Fibroblast of lung (primary cell): Measurements from ENCODE around the gene GPC3. TPM values are rescaled to one million over a fixed set of nuclear protein-coding genes. Genes with fewer than 3 reads are reported as not detected.

Source experiments
- DNase-seq, 2 donors: peaks; one replicate each; pipeline versions ENCODE4 v3.0.0 to v3.0.0-alpha.2; 2010; ENCODE audit warnings: low read depth in 2 of 2
- H2AFZ ChIP-seq: 2 replicates; pipeline ENCODE4 v1.5.1; 2012; ENCODE audit warnings: low read length, control low read depth, inconsistent platforms
- H3K27ac ChIP-seq: 2 replicates; pipeline ENCODE4 v1.5.1; 2011; ENCODE audit warnings: low read length, control low read depth; ENCODE audit not compliant: insufficient read depth
- H3K27me3 ChIP-seq: 2 replicates; pipeline ENCODE4 v1.5.1; 2011; ENCODE audit warnings: mild to moderate bottlenecking, low read length; ENCODE audit not compliant: control insufficient read depth, insufficient read depth
- H3K36me3 ChIP-seq: 2 replicates; pipeline ENCODE4 v1.5.1; 2011; ENCODE audit warnings: low read length; ENCODE audit not compliant: control insufficient read depth, insufficient read depth
- H3K4me1 ChIP-seq: 2 replicates; pipeline ENCODE4 v1.5.1; 2011; ENCODE audit warnings: low read length; ENCODE audit not compliant: control insufficient read depth, insufficient read depth; ENCODE audit errors: extremely low read depth
- H3K4me2 ChIP-seq: 2 replicates; pipeline ENCODE4 v1.5.1; 2011; ENCODE audit warnings: low read length, control low read depth; ENCODE audit not compliant: insufficient read depth; ENCODE audit errors: extremely low read depth
- H3K4me3 ChIP-seq, 4 experiments: fragments of 200-600 bp in 1 of 4; sonication (generic) in 1 of 4; replicated peaks in 1 of 4; 2 replicates each; pipeline ENCODE4 v1.5.1; 2011 to 2016; ENCODE audit warnings: low read length in 4 of 4, low read depth in 3 of 4, mild to moderate bottlenecking in 3 of 4, control low read depth in 2 of 4, inconsistent platforms in 1 of 4, mixed read lengths in 1 of 4; ENCODE audit not compliant: insufficient read depth in 1 of 4; ENCODE audit errors: control extremely low read depth in 1 of 4
- H3K79me2 ChIP-seq: 2 replicates; pipeline ENCODE4 v1.5.1; 2012; ENCODE audit warnings: mild to moderate bottlenecking, low read length, inconsistent platforms; ENCODE audit not compliant: control insufficient read depth, insufficient read depth
- H3K9ac ChIP-seq: 2 replicates; pipeline ENCODE4 v1.5.1; 2011; ENCODE audit warnings: mild to moderate bottlenecking, low read length, control low read depth; ENCODE audit not compliant: insufficient read depth
- H3K9me3 ChIP-seq: 2 replicates; pipeline ENCODE4 v1.5.1; 2012; ENCODE audit warnings: low read depth, low read length; ENCODE audit not compliant: control insufficient read depth, insufficient read depth
- H4K20me1 ChIP-seq: 2 replicates; pipeline ENCODE4 v1.5.1; 2011; ENCODE audit warnings: low read length; ENCODE audit not compliant: control insufficient read depth, insufficient read depth; ENCODE audit errors: extremely low read depth
- CTCF ChIP-seq, 2 donors: IDR thresholded peaks in 1 of 2; conservative IDR thresholded peaks in 1 of 2; 1 replicate in 1 of 2; 2 replicates in 1 of 2; pipeline ENCODE4 v1.5.1; 2011 to 2012; ENCODE audit warnings: low read length in 2 of 2, control low read depth in 1 of 2, inconsistent platforms in 1 of 2, low read depth in 1 of 2, mild to moderate bottlenecking in 1 of 2
- EZH2 ChIP-seq: IDR thresholded peaks from 2 replicates; pipeline ENCODE4 v1.5.1; 2012; ENCODE audit warnings: low read length, control low read depth, mild to moderate bottlenecking; ENCODE audit errors: missing control alignments
- polyA plus RNA-seq, 2 donors: library from polyadenylated mRNA; depleted of rRNA in 1 of 2; stranded (reverse) in 1 of 2; unstranded in 1 of 2; fragments of >200 nt; gene quantifications; 2 replicates each; pipeline ENCODE4 v1.2.1, GENCODE V29; 2011 to 2012; ENCODE audit warnings: missing spikeins in 1 of 2
- total RNA-seq: library from RNA; depleted of rRNA; stranded (reverse); fragments of >200 nt; gene quantifications from 2 replicates; pipeline ENCODE4 v1.2.1, GENCODE V29; 2014

Gene GPC3
- total and polyA plus RNA-seq, 2 donors (not counting 1 experiment from before 2014, with no cell fraction given): 6.4 to 7.1 TPM

- no peak overlapping the region for H3K9ac ChIP-seq
- H3K9me3 ChIP-seq: no peaks in the 10 kb centered on the region
- no peaks in the 10 kb centered on the region for H3K79me2 ChIP-seq
- no peaks in the 10 kb centered on the region for H3K4me1 ChIP-seq
- H3K4me3 ChIP-seq: no peak overlapping the region
- DNase-seq: no peak
- no peak overlapping the region for H2AFZ ChIP-seq
- TF ChIP-seq EZH2 (no peak), CTCF (conservative IDR thresholded peaks at IDR 0.05 in 1 of 2, IDR thresholded peaks at IDR 0.05 in 1 of 2; ENCODE audit: low read depth in 1 of 2, low read length in 2 of 2) (no peak)
- H3K36me3 ChIP-seq: no peaks in the 10 kb centered on the region
- no peak overlapping the region for H3K4me2 ChIP-seq
- H3K27ac ChIP-seq: no peak overlapping the region
- no peaks in the 10 kb centered on the region for H3K27me3 ChIP-seq
- H4K20me1 ChIP-seq: no peaks in the 10 kb centered on the region
Observed at GRCh38 chrX:133715715-133716114, 269.7 kb downstream of the GPC3 start.

- no peak overlapping the region for H3K27ac ChIP-seq
- no peak overlapping the region for H3K4me3 ChIP-seq
- DNase-seq: no peak
- H3K4me2 ChIP-seq: no peak overlapping the region
- H4K20me1 ChIP-seq: no peaks in the 10 kb centered on the region
- no peaks in the 10 kb centered on the region for H3K4me1 ChIP-seq
- H3K27me3 ChIP-seq: no peaks in the 10 kb centered on the region
- H3K9me3 ChIP-seq: no peaks in the 10 kb centered on the region
- no peak overlapping the region for H3K9ac ChIP-seq
- no peaks in the 10 kb centered on the region for H3K79me2 ChIP-seq
- no peak overlapping the region for H2AFZ ChIP-seq
- no peaks in the 10 kb centered on the region for H3K36me3 ChIP-seq
- TF ChIP-seq CTCF (conservative IDR thresholded peaks at IDR 0.05 in 1 of 2, IDR thresholded peaks at IDR 0.05 in 1 of 2; ENCODE audit: low read depth in 1 of 2, low read length in 2 of 2): no peak
- TF ChIP-seq EZH2: no peak
Observed at GRCh38 chrX:133709501-133709900, 275.9 kb downstream of the GPC3 start.

GRCh38 chrX:133706890-133707289 lies 278.5 kb downstream of the GPC3 start:
- H3K4me3 ChIP-seq: no peak overlapping the region

More at GRCh38 chrX:133706890-133707289, 278.5 kb downstream of the GPC3 start:
- no peaks in the 10 kb centered on the region for H3K27me3 ChIP-seq
- no peak overlapping the region for H2AFZ ChIP-seq
- no peaks in the 10 kb centered on the region for H3K36me3 ChIP-seq
- no peak for DNase-seq
- TF ChIP-seq EZH2: no peak
- no peak for TF ChIP-seq CTCF (conservative IDR thresholded peaks at IDR 0.05 in 1 of 2, IDR thresholded peaks at IDR 0.05 in 1 of 2; ENCODE audit: low read depth in 1 of 2, low read length in 2 of 2)
- H3K27ac ChIP-seq: no peak overlapping the region
- no peaks in the 10 kb centered on the region for H3K9me3 ChIP-seq
- H3K4me1 ChIP-seq: no peaks in the 10 kb centered on the region
- H4K20me1 ChIP-seq: no peaks in the 10 kb centered on the region
- no peak overlapping the region for H3K9ac ChIP-seq
- H3K79me2 ChIP-seq: no peaks in the 10 kb centered on the region
- no peak overlapping the region for H3K4me2 ChIP-seq
